GM12892 (cell line): ENCODE measurements around the gene MSL2.
"Not testable (repeated sequence)": the region's sequence is repeated elsewhere in the genome, so short reads cannot be mapped to it uniquely, and the experiment has no call there.

Source experiments
- DNase-seq: peaks from one replicate; pipeline ENCODE4 v3.0.0; 2011; ENCODE audit not compliant: insufficient read length
- FAIRE-seq: peaks from 2 replicates; lab custom pipeline; 2011; peaks lifted over from hg19 to GRCh38; lab: Jason Lieb, UNC
- POLR2A ChIP-seq: IDR thresholded peaks from 2 replicates; pipeline ENCODE4 v1.6.1; 2011; ENCODE audit warnings: low read depth, low read length, control low read depth
- POLR2AphosphoS5 ChIP-seq: IDR thresholded peaks from 2 replicates; pipeline ENCODE4 v1.6.1; 2011; ENCODE audit warnings: low read depth, low read length, control low read depth
- TAF1 ChIP-seq: IDR thresholded peaks from 2 replicates; pipeline ENCODE4 v1.6.1; 2011; ENCODE audit warnings: low read depth, mild to moderate bottlenecking, control low read depth, low read length, borderline replicate concordance

Gene MSL2

GRCh38 chr3:136135039-136135802, 60.9 kb downstream of the MSL2 start:
- FAIRE-seq (no peak), DNase-seq (no peak)
- TF ChIP-seq POLR2AphosphoS5 (no peak), TAF1 (no peak), POLR2A (no peak)

- FAIRE-seq (no peak), DNase-seq (no peak)
- TF ChIP-seq POLR2A, result no peak
- no peak for TF ChIP-seq POLR2AphosphoS5
- TF ChIP-seq TAF1, result no peak
Measured at GRCh38 chr3:136134091-136134490, 62.0 kb downstream of the MSL2 start.

GRCh38 chr3:136131647-136132046, 64.5 kb downstream of the MSL2 start:
- not testable (repeated sequence) for DNase-seq, FAIRE-seq

GRCh38 chr3:136122006-136122405, 74.1 kb downstream of the MSL2 start:
- peak; percentile 62 for FAIRE-seq
- no peak for TF ChIP-seq POLR2AphosphoS5
- no peak for DNase-seq

DNA sequence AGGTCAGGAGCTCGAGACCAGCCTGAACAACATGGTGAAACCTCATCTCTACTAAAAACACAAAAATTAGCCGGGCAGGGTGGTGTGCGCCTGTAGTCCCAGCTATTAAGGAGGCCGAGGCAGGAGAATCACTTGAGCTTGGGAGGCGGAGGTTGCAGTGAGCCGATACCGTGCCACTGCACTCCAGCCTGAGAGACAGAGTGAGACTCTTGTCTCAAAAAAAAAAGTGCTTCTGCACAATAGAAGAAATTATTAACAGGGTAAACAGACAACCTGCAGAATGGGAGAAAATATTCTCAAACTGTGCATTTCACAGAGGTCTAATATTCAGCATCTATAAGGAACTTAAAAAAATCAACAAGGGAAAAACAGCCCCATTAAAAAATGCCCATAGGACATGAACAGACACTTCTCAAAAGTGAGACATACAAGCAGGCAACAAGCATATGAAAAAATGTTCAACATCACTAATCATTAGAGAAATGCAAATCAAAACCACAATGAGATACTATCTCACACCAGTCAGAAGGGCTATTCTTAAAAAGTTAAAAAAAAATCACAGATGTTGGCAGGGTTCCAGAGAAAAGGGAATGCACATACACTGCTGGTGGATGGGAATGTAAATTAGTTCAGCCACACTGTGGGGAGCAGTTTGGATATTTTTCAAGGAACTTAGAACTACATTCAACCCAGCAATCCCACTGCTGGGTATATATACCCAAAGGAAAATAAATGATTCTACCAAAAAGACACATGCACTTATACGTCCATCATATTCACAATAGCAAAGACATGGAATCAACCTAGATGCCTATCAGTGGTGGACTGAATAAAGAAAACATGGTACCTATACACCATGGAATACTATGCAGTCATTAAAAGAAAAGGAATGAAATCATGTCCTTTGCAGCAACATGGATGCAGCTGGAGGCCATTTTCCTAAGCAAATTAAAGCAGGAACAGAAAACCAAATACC, 75.5 kb downstream of the MSL2 start:
- DNase-seq (no peak), FAIRE-seq (peak; percentile 87)
- no peak for TF ChIP-seq TAF1
- TF ChIP-seq POLR2AphosphoS5, result no peak
- no peak for TF ChIP-seq POLR2A

GRCh38 chr3:136119783-136120182, 76.4 kb downstream of the MSL2 start:
- not testable (repeated sequence) for FAIRE-seq, DNase-seq

GRCh38 chr3:136119332-136119731, 76.8 kb downstream of the MSL2 start:
- not testable (repeated sequence) for DNase-seq, FAIRE-seq

GRCh38 chr3:136114421-136114820, 81.7 kb downstream of the MSL2 start:
- TF ChIP-seq POLR2AphosphoS5 (no peak), TAF1 (no peak), POLR2A (no peak)
- FAIRE-seq, result no peak

DNA sequence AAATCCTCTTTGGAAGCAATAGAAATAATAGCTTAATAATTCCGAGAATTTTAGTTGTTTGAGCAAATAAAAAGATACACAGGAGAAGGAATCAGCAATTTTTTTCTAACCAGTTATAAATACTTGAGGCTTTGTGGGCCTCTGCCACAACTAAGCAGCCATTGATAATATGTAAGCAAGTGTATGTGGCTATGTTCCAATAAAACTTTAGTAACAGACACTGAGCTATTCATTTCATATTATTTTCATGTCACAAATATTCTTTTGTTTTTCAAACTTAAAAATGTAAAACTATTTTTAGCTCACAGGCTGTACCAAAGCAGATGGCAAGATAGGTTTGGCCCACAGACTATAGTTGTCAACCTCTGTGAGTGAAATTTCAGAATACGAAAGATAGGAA, 85.7 kb downstream of the MSL2 start:
- TF ChIP-seq POLR2AphosphoS5, result no peak
- TF ChIP-seq TAF1, result no peak
- TF ChIP-seq POLR2A, result no peak
- no peak for FAIRE-seq

More at GRCh38 chr3:136114421-136114820, 81.7 kb downstream of the MSL2 start:
- no peak for DNase-seq

DNA sequence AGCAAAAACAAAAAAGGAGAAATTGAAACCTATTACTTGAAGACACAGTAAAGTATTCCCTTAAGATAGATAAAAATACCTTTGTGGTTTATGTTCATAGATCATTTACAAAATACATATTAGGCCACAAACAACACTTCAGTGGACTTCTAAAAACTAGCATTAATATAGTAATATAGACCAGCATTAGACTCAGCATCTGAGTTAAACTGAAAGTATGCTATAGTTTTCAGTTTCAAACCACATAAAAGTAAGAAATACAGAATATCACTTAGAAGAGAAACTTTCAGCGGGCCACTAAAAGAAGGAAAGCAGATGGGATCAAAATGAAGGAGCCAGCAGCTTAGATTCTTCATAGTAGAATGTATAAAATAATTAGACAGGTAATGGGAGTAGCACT, 86.6 kb downstream of the MSL2 start:
- FAIRE-seq (peak; percentile 70), DNase-seq (no peak)

More for the DNA sequence above, 85.7 kb downstream of the MSL2 start:
- DNase-seq, result no peak

DNA sequence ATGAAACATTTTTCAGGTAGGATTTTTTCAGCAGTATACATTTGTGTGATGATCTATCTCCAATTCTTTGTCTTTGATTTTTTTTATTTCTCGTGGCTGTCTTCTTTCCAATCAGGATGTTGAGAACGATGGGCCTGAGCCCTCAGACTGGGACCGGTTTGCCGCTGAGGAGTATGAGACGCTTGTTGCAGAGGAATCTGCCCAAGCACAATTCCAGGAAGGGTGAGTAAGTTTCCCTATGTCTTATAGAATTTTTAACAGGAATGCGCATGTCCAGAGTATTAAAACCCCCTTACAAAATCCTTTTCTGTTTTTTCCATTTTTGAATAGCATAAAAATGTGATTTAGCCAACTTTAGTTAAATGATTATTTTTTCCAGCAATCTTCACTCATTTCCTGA, 90.0 kb downstream of the MSL2 start:
- no peak for DNase-seq
- FAIRE-seq, result no peak
- TF ChIP-seq POLR2AphosphoS5 (no peak), TAF1 (no peak), POLR2A (no peak)

More for the DNA sequence above, 86.6 kb downstream of the MSL2 start:
- TF ChIP-seq POLR2A, result no peak
- no peak for TF ChIP-seq TAF1
- no peak for TF ChIP-seq POLR2AphosphoS5

GRCh38 chr3:136105044-136105443, 91.1 kb downstream of the MSL2 start:
- FAIRE-seq, result peak; percentile 17
- DNase-seq, result no peak
- TF ChIP-seq TAF1, result no peak
- TF ChIP-seq POLR2AphosphoS5, result no peak
- no peak for TF ChIP-seq POLR2A
